NCI-H2029 treated with DMSO at 0.1 percent for 48 hours (cell line): ENCODE results near the gene ADARB1.

Experiments used
- DNase-seq: peaks from one replicate; lab custom pipeline; 2025; lab: John Stamatoyannopoulos, UW

Gene ADARB1

GRCh38 chr21:45252448-45252925, 178.1 kb downstream of the ADARB1 start:
- DNase-seq: no peak

DNA sequence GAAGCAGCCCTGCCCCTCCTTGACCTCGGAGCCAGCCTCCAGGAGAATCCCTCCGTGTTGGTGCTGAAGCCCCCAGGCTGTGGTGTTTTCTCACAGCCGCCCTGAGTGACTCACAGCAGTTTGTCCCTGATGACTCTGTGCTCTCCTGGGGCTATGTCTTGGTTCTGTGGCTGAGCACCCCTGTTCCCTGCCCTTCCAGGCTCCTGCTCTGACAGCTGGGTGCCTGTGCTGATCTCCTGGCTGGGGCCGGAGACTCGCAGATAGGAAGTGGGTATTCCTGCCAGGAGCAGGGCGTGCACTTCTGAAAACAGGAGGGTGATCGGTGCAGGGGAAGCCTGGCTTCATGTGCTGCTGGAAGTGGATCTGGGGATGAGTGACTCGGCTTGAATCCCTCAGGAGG, 178.8 kb downstream of the ADARB1 start:
- DNase-seq: no peak

- no peak for DNase-seq
Measured at GRCh38 chr21:45253633-45254459, 179.5 kb downstream of the ADARB1 start.

GRCh38 chr21:45254460-45254930, 180.1 kb downstream of the ADARB1 start:
- DNase-seq: no peak

DNA sequence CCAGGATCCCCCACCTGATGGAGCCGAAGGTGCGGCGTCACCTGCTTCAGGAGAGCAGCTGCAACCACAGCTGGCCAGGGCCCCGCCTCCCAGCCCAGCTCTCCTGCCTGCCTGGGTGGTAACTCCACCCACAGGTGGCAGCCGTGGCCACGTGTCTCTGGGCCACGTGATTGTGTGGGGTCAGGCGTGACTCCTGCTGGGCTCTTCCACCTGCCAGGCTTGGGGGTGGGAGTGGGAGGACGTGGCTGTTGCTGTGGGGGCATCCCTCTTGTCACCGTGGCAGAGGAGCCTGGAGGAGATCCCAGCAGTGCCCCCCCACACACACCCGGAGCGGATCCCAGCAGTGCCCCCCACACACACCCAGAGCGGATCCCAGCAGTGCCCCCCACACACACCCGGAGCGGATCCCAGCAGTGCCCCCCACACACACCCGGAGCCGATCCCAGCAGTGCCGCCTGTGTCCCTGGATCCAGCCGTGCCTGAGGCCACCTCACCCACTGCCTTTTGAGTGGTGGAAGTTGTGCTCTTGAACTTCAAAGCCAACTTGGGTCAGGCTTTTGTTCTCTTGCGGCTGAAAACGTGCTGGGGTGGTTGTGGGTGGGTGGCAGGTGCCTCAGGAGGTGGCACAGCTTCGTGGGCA, 181.1 kb downstream of the ADARB1 start:
- DNase-seq: peak; percentile 31

DNA sequence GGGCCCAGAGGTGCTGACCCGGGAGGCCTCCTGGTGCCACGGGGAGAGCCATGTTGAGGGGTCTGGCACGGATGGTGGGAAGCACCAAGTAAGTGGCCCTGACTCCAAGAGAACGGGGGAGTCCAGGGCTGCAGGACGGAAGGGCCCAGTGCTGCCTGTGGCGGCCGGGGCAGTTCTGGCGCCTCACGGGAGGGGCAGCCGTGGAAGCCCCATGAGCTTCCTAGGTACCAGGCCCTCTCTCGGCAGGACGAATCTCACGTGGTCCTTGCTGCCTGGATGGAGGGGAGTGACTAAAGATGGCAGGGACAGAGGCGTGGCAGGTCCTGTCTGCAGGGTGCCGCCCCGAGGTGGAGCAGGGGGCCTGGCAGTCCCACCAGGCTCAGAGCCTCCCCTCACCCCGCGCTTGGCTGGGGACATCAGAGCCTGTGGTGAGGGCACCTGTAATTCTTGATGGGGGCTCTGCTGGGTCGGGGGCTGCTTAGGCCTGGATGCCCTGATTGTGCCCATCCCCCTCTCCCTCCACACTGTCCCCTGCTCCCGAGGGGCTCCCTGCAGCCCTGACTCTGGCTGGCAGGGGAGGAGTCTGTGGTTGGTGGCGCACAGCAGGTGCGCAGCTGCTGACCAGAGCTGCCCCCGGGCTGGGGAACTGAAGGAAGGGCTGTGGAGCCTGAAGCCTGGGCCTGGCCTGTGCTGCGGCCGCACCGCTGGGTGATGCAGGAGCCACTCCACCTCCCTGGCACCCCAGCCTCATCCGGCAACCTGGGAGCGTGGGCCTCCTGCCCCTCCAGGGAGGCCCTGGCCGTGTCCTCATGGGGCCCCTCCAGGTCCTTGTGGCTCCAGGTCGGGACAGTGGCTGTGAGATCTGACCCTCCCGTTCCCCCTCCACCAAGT, 181.9 kb downstream of the ADARB1 start:
- no peak for DNase-seq

DNA sequence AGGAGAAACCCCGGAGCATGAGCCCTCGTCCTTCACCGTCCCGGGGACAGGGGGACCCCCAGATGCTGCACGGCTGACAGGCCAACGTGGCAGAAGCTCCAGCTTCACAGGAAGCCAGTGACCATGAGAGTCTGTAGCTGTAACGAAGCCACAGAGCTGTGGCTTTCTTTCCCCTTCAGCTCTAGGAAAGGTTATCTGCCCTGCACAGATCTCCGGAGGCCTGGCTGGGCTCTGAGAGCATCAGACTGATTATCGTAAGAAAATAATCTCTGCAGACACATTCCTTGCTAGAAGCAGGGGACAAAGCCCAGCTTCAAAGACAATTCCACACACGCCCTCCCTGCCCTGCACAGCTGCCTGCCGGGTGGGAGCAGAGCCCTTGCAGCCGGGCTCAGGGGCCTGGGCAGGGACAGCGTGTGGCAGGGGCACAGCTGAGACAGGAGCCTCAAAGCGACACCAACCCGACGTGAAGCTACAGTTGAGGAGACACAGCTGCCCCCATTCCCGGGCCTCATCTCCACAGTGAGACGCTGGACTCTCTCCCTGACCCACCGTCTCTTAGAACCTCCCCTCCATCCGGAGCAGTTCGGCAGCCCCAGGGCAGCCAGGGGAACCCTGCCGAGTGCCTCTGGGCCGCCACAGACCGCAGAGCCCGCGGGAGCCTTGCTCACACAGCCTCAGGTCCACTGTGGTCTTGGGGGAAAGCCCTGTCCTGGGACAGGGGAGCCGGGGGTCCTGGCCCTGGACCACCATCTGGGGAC, 182.7 kb downstream of the ADARB1 start:
- no peak for DNase-seq

DNA sequence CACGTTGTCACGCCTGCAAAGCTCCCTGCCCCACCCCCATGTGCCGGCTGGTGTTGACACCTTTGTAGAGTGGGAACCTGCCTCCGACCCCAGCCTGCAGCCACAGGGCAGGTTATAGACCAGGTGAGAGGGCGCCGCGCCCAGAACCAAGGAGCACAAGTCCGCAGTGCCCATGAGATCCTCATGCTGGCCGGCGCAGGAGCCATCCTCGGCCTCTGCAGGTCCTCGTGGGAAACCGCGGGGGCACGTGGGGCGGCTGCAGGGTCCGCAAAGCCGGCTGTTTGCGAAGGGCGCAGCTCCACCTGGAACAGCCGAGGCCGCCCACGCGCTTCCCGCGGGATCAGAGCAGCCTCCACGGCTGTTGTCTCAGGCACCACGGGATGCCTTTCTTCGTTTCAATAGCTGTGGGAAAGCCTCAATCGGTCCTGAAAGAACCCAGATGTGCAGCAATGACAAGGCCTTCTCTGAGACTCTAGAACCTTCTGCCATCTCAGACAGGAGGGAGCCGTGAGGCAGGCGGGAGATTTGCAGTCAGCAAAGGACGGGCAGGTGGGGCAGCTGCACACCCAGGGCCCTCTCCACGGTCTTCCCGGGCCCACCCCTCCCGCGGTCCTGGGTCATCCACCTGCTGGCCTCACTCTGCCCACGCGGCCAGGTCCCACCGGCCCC, 183.4 kb downstream of the ADARB1 start:
- DNase-seq: no peak

- no peak for DNase-seq
Measured at GRCh38 chr21:45258466-45258865, 184.1 kb downstream of the ADARB1 start.

DNA sequence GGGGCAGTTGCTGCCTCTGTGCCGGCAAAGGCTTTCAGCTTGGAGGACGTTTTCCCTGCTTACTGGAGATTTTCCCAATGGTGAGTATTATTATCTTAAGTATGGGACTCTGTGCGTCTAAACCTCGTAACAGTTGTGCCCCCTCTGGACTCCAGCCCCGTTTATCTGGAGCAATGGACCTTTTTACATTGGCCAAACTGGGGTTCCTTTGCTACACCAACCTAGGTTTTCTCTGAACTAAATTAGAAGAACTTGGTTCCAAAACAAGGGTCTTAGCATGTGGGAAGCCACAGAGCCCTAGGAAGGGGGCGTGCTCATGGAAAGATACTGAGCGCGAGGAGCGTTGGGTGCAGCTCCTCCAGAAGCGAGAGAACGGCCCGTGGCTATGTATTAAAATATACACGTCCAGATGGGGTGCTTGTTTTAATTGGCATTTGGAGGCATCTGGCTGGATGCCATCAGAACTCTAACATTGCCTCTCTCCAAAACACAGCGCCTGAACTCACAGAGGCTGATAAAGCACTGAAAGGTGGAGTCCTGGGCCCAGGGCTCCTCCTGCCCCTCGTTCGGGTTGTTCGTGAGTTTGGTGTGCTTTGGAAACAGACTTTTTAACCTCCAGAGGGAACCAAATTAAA, 184.9 kb downstream of the ADARB1 start:
- DNase-seq: no peak

DNA sequence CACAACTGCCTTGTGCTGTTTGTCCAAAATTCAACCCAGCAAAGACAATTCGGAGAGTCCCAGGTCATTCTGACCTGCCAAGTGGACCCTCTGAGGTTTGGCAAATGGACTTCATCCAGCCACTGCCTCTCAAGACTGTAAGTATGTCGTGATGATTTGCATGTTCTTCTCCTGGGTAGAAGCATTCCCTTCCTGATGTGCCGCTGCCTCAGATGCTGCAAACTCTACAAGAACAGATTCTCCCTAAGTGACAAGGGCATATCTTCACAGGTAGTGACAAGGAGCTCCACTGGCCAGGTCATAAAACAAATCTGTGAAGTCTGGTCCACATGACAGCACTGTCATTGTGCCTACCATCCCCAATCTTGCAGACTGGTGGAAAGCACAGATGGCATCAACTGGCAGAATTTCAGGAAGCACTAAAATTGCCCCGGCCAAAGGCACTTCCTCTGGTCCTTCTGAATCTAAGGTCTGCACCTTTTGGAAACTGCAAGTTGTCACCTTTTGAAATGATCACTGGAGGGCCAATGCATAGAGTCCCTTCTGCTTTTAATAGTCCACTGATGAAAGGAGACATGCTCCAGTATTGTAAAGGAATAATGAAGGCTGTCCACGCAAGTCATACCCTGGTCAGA, 185.9 kb downstream of the ADARB1 start:
- no peak for DNase-seq

DNA sequence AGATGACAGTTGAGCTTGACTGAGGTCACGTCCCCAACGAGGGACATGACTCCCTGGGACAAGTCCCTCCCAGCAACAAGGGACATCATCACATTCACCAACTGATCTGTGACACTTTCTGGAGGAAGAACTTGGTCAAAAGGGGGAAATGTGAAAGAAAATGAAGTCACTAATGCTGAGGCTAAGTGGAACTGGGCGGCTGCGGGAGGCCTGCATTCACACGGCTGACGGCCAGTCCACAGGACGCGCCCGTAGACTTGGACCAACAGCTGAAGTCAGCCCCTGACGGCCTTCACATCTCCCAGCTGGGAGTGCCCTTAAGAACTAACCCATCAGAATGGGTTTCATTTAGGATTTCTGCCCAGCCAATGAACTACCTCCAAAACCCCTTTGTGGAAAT, 186.7 kb downstream of the ADARB1 start:
- DNase-seq: no peak

DNA sequence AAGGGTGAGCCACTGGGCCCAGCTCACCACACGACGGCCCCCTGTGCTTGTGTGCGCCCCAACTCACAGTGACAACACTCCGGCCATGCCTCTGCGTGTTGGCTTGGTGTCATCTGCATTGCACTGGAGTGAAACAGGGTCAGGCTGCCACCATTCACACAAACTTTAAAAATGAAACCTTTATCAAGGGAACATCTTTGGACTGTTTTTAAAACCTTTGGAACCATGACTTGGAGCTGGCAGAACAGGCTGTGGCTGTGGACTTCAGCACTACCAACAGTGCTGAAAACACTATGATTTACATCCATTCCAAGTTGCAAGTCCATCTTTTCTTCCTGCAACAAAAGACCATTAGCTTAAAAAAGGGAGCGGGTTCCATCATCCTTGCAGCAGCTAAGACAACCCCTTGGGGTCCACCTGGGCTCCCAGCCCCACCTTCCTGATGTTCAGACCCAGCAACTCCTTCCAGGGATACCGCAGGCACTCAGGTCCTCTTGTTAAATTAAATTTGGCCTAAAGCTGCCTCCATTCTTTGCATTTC, 187.7 kb downstream of the ADARB1 start:
- no peak for DNase-seq

DNA sequence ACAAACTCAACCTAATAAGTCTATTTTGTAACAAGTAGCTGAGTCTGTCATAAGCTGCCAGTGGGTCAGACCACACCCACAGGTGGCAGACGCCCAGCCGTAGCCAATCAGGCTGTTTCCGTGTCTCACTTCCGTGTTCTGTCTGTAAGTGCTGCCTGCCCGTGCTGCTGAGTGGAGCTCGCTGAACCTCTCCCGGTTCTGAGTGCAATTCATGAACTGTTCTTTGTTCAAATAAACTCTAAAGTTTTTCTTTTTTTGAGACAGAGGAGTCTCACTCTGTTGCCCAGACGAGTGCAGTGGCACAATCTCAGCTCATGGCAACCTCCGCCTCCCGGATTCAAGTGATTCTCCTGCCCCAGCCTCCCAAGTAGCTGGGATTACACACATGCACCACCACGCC, 188.2 kb downstream of the ADARB1 start:
- peak; percentile 35 for DNase-seq

DNA sequence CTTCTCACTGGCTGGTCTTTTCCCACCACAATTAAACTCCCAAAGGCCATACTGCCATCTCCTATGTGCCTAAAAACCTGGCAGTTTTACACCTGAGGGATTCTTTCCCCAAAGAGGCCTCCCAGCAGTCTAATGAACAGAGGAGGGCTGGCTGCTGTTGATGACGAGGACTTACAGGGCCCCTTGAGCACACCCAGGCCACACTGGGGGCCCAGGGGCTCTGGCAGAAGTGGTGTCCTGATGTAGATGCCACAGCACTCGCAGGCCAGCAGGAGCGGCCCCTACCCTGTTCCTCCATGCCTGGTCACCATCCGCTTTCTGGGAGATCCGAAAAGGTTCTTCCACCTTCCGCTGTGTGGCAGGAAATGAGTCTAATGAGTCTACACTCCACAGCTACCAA, 189.2 kb downstream of the ADARB1 start:
- no peak for DNase-seq

DNA sequence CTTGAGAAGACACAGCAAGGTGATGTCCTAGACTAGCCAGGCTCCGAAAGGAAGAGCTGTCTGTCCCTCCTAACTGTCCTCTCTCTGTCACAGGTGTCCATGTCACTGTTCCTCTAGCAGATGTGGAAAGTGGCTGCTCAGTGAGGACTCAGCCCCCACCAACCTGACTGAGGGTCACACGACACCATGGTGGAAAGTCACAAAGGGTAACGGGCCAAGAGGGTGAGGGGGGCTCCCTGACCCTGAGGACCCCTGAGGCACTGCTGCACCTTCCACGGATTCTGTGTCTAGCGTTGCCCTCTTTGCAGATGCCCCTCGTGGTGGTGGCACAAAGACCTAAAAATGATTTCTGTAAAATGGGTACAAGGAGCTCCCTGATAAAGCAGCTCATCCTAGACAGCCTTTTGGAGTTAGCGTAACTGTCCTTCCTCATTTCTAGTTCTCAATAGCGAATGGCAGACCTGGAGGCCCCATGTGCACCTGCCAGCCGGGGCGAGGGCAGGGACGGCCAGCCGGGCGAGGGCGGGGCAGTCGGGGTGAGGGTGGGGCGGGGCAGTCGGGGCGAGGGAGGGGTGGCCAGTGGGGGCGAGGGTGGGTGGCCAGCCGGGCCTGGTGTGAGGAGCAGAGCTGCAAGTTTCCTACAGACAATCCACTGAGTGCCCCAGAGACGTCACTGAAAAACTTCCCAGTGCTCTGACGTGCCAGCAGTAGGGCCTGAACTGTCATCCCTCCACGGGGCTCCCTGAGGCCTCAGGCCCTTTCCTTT, 189.9 kb downstream of the ADARB1 start:
- DNase-seq: no peak

- no peak for DNase-seq
Measured at GRCh38 chr21:45264912-45265515, 190.6 kb downstream of the ADARB1 start.

GRCh38 chr21:45265721-45266517, 191.5 kb downstream of the ADARB1 start:
- no peak for DNase-seq
